Medulla oblongata (tissue), 1 donor: ENCODE data around the gene AWAT2.
"Not testable (repeated sequence)": the region's sequence is repeated elsewhere in the genome, so short reads cannot be mapped to it uniquely, and the experiment has no call there.

Experiments
- DNase-seq: peaks from one replicate; pipeline ENCODE4 v3.0.0-alpha.2; 2015; ENCODE audit errors: extremely low spot score

The AWAT2 gene

GRCh38 chrX:70041993-70042392, 7.7 kb downstream of the AWAT2 start:
- DNase-seq, result no peak

GRCh38 chrX:70039758-70040157, 10.0 kb downstream of the AWAT2 start:
- no peak for DNase-seq

GRCh38 chrX:70038951-70039350, 10.8 kb downstream of the AWAT2 start:
- DNase-seq, result no peak

- no peak for DNase-seq
These were observed 11.2 kb downstream of the AWAT2 start for GRCh38 chrX:70038515-70038914.

- no peak for DNase-seq
These were observed 15.1 kb downstream of the AWAT2 start for GRCh38 chrX:70034646-70035045.

- DNase-seq, result peak; percentile 11
These were observed 16.2 kb downstream of the AWAT2 start for GRCh38 chrX:70033348-70034051.

- no peak for DNase-seq
These were observed 16.9 kb downstream of the AWAT2 start for GRCh38 chrX:70032792-70033191.

- peak; percentile 57 for DNase-seq
These were observed 19.4 kb downstream of the AWAT2 start for GRCh38 chrX:70030301-70030767.

GRCh38 chrX:70029863-70030262, 19.9 kb downstream of the AWAT2 start:
- no peak for DNase-seq

- no peak for DNase-seq
These were observed 22.9 kb downstream of the AWAT2 start for GRCh38 chrX:70026851-70027200.

- no peak for DNase-seq
These were observed 23.5 kb downstream of the AWAT2 start for GRCh38 chrX:70026112-70026850.

- DNase-seq, result no peak
These were observed 24.3 kb downstream of the AWAT2 start for GRCh38 chrX:70025464-70025863.

GRCh38 chrX:70022616-70023015, 27.1 kb downstream of the AWAT2 start:
- DNase-seq, result no peak

GRCh38 chrX:70016513-70016912, 33.2 kb downstream of the AWAT2 start:
- no peak for DNase-seq

- no peak for DNase-seq
These were observed 36.0 kb downstream of the AWAT2 start for GRCh38 chrX:70013466-70014381.

- DNase-seq, result no peak
These were observed 37.0 kb downstream of the AWAT2 start for GRCh38 chrX:70012756-70013155.

GRCh38 chrX:70009970-70010369, 39.8 kb downstream of the AWAT2 start:
- no peak for DNase-seq

- DNase-seq, result no peak
These were observed 40.7 kb downstream of the AWAT2 start for GRCh38 chrX:70009049-70009448.

- no peak for DNase-seq
These were observed 41.8 kb downstream of the AWAT2 start for GRCh38 chrX:70007946-70008345.

GRCh38 chrX:70001708-70002341, 47.9 kb downstream of the AWAT2 start:
- no peak for DNase-seq

GRCh38 chrX:70001269-70001668, 48.5 kb downstream of the AWAT2 start:
- no peak for DNase-seq

- not testable (repeated sequence) for DNase-seq
These were observed 51.4 kb downstream of the AWAT2 start for GRCh38 chrX:69998299-69998698.
